ENCODE measurements around the gene SLC39A3. TPM values are rescaled to one million over a fixed set of nuclear protein-coding genes. Genes with fewer than 3 reads are reported as not detected.

The SLC39A3 gene
- total RNA-seq, 1 donor from 2014 or later, result 30.9 TPM

DNA sequence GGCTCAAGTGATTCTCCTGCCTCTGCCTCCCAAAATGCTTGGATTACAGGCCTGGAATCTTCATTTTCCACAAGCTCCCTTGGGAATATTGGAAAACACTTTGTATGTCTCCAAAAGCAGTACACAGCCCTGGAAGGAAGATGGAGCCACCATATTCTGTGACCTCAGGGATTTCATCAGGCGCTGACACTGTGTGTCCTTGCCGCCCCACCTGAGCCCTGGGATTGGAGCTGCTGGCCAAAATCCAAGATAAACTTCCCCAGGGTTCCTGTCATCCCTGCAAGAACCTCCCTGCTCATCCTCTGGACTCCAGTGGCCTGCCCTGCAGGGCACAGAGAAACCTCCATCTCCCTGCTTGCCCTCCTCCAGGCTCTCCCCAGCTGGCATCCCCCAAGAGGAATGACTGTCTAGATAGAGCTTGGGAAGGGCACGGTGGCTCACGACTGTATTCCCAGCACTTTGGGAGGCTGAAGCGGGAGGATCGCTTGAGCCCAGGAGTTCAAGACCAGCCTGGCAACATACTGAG is 36.1 kb downstream of the SLC39A3 start:
- intact Hi-C loops (cut with micrococcal nuclease), result no loop called here

DNA sequence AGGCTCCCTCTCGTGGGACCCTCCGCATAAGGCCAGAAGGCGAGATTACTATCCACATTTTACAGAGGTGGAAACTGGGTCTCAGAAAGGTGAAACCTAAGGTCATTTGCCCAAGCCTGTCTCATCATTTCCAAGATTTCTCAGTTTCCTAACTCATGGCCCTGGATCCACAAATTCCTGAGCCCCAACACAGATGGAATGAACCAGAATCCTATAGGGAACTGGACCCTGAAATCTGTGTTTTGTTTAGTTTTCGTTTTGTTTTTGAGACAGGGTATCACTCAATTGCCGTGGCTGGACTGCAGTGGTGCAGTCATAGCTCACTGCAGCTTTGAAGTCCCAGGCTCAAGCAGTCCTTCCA is 36.8 kb downstream of the SLC39A3 start:
- intact Hi-C loops (cut with micrococcal nuclease), result no loop called here

DNA sequence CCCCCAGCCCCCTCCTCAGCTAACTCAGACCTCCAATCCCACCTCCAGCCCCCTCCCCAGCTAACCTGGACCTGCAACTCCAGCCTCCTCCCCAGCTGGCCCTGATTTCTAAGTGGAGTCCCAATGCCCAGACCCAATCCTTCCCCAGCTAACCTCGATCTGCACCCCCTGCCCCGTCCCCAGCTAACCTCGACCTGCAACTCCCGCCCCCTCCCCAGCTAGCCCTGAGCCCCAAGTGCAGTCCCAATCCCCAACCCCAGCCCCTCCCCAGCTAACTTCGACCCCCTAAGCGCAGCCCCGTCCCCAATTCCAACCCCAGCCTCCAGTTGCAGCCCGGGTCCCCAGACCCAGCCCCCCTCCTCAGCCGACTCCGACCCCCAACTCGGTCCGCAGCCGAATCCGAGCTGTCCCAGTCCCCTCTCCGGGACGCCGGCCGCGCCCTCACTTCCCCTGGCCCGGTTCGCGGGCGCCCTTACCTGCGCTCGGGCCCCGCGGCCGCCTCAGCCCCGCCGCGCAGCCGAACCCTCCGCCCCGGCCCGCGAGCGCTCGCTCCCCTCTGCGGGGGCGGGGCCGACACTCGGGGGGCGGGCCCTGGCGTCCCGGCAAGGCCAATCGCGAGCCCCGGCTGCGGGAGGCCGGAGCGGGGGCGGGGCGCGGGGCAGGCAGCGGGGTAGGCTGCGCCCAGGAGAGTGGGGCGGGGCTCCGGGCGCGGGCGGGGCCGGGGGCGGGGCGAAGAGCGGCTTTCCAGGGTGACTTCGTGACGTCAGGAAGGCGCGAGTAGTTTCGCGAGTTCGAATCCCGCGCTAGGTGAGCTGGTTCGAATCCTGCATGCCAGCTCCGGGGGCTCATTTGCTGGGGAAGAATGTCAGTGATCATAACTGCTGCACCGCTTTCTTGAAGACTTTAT is 37.4 kb downstream of the SLC39A3 start, which contains the start of gene GNG7:
TSS of gene GNG7 (minus strand) at position 525 of the 907 bp plus-strand sequence. CDS start 182,006 bp downstream, outside the sequence.
- intact Hi-C loops (cut with micrococcal nuclease), result no loop called here

DNA sequence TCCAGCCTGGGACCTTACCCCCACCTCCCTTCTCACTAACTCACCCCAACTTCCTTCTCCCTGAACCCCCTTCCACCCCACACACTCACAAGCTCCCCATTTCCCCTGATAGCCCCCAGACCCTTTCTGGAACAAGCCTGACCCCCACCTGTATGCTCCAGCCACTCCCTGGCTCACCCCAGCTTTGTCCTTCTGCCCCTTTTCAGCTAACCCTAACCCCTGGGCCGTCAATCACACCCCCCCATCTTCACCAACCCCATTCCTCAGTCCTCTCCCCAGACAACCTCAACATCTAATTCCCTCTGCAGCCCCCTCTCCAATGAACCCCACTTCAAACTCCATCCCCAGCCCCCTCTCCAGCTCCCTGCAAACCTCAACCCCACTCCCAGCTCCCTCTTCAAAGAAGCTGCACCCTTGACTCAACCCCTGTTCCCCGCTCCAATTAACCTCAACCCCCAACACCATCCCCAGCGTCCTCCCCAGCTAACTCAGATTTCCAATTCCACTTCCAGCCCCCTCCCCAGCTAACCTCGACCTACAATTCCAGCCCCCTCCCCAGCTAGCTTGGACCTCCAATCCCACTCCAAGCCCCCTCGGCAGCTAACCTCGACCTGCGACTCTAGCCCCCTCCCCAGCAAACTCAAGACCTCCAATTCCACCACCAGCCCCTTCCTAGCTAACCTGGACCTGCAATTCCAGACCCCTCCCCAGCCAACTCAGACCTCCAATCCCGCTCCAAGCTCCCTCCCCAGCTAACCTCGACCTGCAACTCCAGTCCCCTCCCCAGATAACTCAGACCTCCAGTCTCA is 38.3 kb downstream of the SLC39A3 start:
- intact Hi-C loops (cut with micrococcal nuclease), result no loop called here

DNA sequence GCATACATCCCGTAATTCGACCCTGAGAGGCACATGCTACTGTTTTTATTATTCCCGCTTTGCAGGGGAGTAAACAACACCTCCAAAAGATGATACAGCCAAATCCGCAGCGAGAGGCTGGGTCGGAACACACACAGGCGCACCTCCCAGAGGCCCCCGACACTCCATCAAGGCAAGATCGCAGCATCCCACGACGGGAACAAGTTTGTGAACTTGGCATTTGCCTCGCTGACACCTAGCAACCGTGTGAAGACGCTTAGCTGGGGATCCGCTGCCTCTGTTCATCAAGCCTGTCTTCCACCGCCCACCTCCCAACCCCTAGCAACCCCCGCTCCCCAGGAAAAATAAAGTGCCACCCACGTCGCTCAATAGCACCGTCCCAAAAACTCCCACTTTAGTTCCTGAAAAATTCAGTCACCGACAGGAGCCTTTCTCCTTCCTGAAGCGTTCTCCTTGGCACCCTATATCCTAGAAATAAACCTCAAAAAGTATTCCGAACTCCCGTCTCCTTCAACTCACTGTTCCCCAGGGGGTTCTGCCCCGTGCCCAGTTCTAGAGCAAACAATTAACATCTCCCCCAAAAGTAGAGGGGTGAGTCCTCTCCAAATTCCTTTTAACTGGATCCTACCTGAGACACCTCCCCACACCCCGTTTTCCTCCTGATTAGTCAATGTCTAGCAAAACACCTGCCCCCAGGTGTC is 39.0 kb downstream of the SLC39A3 start:
- intact Hi-C loops (cut with micrococcal nuclease), result no loop called here

DNA sequence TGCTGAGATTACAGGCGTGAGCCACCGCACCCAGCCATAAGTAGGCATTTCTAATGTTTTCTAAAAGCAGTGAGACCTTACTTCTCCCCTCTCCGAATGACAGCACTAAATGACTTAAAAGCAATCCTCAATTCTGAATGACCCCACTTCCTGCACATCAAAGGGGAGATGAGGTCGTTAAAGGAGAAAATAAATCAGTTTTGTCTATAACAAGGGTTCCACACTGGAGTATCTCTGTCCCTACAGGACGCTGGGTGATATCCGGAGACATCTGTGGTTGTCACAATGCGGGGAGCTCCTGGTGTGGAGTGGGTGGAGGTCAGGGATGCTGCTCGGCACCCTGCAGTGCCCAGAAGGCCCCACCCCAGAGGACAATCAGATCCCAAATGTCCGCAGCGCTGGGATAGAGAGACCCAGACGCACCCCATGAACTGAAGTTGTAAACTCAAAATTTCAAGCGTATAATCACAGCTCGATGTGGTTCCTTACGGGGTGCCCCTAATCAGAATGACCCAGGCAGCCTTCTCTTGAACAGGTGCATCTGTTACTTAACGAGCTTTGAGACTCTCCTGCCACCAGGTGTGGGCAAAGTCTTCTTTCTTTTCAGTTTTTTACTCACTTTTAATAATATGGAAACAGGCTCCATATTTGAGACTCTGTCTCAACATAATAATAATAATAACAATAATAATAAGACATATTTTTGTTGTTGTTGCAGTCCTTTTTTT is 40.2 kb downstream of the SLC39A3 start:
- intact Hi-C loops (cut with micrococcal nuclease), result no loop called here

DNA sequence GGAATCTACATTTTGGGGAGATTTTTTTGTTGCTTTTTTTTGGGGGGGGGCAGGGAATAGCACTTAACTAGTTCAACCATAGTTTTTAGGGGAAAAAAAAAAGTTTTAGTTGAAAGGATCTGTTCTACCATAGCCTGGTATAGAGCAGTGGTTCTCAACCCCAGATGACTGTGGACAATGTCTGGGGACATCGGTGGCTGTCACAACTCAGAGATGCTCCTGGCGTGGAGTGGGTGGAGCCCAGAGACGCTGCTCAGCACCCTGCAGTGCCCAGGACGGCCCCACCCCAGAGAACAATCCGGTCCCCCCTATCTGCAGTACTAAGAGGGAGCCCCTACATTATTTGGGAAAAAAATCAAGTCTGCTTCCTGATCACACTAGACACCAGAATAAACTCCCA is 45.6 kb downstream of the SLC39A3 start:
- intact Hi-C loops (cut with micrococcal nuclease), result no loop called here

DNA sequence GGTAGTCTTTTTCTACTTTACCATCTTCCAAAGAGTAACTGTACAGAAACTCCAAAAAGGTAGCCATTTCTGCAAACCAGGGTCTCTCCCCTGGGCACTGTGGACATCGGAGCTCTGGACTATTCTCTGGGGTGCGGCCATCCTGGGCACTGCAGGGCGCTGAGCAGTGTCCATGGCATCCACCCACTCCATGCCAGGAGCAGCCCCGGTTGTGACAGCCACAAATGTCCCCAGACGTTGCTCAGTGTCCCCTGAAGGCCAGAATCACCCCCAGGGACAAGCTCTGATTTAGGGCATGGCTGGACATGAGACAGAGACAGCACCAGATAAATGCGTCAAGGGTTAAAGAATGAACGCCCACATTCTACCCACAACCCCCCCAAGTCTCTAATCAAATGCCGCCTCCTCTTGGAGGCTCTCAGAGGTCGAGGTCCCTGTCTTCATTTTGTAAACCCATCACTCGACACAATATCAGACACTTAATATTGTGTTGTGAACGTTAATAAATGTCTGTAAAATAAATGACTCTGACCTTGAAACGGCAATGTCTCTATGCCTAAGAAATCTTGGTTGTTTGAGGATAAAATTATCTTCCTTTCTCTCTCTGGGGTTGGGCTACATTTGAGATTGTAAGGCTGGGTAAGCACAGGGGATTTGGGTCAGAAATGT is 46.2 kb downstream of the SLC39A3 start:
- intact Hi-C loops (cut with micrococcal nuclease), result no loop called here

DNA sequence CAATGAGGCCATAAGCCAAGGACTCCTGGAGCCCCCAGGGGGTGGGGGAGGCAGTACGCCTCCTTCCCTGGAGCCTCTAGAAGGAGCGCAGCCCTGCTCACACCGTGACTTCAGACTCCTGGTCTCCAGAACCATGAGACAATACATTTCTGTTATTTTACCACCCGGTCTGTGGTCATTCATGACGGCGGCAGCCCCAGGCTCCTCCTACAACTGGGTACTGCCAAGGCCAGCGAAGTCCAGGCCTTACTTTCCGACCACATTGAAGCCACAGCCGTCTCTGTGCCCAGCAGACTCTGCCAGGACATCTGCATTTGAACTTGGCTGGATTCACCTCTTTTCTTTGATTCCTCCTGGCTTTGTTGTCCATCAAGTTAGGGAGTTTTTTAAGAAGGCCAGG is 47.9 kb downstream of the SLC39A3 start:
- intact Hi-C loops (cut with micrococcal nuclease), result no loop called here

DNA sequence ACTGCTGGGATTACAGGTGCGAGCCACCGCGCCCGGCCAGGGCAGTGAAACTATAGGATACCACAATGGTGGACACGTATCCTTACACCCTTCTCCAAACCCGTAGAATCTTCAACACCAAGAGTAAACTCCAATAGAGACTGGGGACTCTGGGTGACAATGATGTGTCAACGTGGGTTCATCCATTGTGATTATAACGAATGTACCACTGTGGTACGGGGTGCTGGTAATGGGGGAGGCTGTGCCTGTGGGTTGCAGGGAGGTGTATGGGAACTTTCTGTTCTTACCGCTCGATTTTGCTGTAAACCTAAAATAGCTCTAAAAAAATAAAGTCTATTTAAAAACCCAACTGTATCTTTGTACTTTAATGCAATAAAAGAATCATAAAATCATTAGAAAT is 49.0 kb downstream of the SLC39A3 start:
- intact Hi-C loops (cut with micrococcal nuclease), result no loop called here

DNA sequence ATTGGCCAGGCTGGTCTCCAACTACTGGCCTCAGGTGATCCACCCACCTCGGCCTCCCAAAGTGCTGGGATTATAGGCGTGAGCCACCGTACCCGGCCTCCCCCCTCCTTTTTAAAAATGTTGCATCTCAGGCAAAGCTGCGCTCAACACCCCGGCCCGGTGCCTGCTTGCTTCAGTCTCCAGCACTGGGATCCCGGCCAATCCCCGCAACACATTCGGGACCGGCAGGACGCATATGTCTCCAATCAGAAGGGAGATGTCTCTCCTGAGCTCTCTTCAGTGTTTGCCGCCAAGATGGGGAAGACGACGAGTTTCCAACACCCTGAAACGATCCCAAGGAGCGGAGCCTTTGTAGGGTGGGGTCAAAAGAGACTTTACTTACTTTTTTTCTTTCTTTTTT is 53.5 kb downstream of the SLC39A3 start:
- intact Hi-C loops (cut with micrococcal nuclease), result no loop called here

DNA sequence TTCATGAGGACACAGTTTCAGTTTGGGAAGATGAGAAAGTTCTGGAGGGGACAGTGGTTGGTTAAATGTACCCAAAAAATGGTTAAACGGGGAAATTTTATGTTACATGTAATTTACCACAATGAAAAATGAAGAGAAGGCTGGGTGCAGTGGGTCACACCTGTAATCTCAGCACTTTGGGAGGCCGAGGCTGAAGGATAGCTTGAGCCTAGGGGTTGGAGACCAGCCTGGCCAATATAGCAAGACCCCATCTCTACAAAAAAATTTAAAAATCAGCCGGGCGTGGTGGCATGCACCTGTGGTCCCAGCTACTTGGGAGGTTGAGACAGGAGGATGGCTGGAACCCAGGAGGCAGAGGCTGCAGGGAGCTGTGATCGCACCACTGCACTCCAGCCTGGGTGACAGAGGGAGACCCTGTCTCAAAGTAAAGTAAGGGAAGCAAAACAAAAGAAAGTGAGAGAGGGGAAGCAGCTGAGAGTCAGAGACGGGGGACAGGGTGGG is 54.6 kb downstream of the SLC39A3 start:
- intact Hi-C loops (cut with micrococcal nuclease), result no loop called here

DNA sequence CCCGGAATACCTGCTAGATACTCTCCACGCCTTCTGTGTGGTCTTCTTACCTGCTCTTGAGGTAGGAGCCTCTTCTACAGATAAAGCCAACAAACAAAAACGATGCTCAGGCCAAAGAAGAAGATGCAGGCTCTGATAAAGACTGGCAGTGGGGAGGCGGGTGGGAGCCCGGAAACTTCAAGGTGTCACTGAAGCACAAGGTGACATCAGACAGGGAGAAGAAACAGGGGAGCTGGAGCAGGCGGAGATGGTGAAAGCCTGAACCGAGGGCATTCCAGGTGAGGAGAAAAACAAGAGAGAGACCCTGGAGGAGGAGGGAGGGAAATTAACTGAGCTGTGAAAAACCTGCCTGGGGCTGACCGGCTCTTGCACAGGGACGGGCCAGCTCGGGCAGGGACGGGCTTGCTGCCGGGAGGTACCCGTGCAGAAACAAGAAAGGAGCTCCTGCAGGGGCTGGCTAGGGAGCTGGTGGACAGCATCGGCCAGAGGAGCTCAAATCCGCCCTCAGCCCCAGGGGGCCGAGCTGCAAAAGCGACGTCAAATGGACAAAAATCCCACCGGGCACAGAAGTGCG is 56.3 kb downstream of the SLC39A3 start:
- intact Hi-C loops (cut with micrococcal nuclease), result no loop called here

Other genes starting within 250 kb of the SLC39A3 start
- gene GNG7, start 37.3 kb downstream of the SLC39A3 start, total RNA-seq, result 0.11 and 0.14 TPM in 2 replicates
- 0.23 TPM in 1 of 2 replicates, not detected in the other for gene DIRAS1, start 18.6 kb downstream of the SLC39A3 start, total RNA-seq
- 48.1 and 50.1 TPM in 2 replicates for gene SGTA, start 43.3 kb upstream of the SLC39A3 start, total RNA-seq
- 113 and 115 TPM in 2 replicates for gene THOP1, start 45.5 kb upstream of the SLC39A3 start, total RNA-seq
- gene ZNF554, start 79.9 kb upstream of the SLC39A3 start, total RNA-seq, result 2.9 and 3.4 TPM in 2 replicates
- 0.70 and 1.2 TPM in 2 replicates for gene ZNF555, start 101.5 kb upstream of the SLC39A3 start, total RNA-seq
- not detected in 2 replicates for gene ZNF556, start 127.3 kb upstream of the SLC39A3 start, total RNA-seq
- 2.7 and 3.9 TPM in 2 replicates for gene ZNF57, start 160.9 kb upstream of the SLC39A3 start, total RNA-seq
- 4.2 and 4.3 TPM in 2 replicates for gene ZNF77, start 205.0 kb upstream of the SLC39A3 start, total RNA-seq
- 1.0 and 1.9 TPM in 2 replicates for gene TLE6, start 237.5 kb upstream of the SLC39A3 start, total RNA-seq

Measured in T-helper 2 cell treated with Interferon-gamma antibody and Interleukin-4, amounts not matched to agents 100 ng/mL and 5 ng/mL, for 36 hours (primary cell).